Stimulated activated CD4-positive, alpha-beta T cell treated with anti-CD3 and anti-CD28 coated beads, Interleukin-12 subunit alpha, Interleukin-12 subunit beta, amount 100 ng/mL, for 4 hours (primary cell): ENCODE measurements around the gene SLC38A10.

Experiments used
- DNase-seq: peaks from one replicate; pipeline ENCODE4 v3.0.0-alpha.2; 2020

Gene SLC38A10

GRCh38 chr17:81295031-81295675 lies at the start of gene SLC38A10:
TSS of gene SLC38A10 (minus strand) at chr17:81295307. CDS start at chr17:81294921, 386 bp downstream.
- DNase-seq: peak; percentile 87

DNA sequence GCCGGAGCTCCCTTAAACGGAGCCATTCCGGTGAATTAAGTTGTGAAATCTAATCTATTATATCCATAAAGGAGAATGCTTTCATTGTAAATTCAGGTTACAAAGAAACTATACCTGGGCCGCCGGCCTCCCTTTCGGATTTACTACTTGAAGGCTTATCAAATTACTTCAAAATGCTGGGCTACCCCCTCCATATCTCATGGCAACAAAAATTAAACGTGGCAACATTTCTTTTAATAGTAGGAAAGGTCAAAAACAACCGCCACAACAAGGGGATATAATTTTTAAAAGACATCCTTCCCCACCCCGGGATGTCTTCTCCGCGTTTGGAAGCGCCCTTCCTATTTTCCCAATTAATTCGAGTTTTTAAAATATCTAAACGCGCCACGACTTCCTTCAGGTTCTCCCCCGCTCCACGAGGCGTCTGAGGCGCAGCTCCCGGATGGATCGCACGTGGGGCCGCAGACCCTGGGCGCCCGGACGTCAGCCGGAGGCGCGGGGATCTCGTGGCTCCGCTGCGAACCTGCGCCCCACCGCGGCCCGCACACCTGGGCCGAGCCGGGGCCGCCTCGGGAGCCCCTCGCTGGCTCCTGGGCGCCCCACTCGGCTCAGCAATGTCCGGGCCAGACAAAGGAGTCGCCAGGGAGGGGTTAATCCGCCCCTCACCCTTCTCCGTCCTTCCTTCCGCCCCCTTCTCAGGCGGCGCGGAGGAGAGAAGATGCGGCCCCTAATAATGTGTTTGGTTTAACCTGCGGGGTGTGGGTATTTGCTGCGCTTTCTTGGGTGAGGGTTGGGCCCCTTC lies 47.4 kb upstream of the SLC38A10 start:
- DNase-seq: no peak

DNA sequence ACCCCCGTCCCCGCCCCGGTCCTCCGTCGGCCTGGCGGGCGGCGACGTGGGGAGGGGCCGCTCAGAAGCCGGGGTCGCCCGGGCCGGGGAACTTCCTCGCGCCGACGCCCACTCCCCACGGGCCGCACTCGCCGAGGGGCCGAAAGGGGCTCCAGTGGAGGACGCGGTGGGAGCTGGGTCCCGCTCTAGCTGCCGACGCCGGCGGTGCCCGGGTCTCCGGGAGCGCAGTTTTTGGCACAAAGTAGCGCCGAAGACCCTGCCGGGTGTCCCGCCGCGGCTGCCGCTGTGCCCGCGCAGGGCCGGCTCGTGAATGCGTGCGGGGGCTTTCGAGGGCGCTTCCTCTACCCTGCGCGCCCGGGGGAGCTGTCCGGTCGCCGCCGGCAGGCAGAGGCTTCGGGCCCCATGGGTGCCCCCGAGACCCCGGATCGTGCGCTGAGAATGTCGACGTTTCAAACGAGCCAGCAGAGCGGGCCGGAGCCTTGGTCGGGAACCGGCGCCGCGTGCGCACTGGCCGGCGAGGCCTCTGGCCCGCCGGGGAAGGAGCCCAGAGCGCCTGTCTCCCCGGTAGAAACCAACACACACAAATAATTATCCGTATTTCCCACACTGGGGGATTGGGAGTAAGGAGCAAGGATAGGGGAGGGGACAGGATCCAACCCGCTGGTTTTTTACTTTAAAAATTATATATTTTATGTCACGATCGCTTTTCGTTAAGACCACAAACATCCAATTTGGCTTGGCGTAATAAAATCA lies 46.6 kb upstream of the SLC38A10 start:
- DNase-seq: no peak

DNA sequence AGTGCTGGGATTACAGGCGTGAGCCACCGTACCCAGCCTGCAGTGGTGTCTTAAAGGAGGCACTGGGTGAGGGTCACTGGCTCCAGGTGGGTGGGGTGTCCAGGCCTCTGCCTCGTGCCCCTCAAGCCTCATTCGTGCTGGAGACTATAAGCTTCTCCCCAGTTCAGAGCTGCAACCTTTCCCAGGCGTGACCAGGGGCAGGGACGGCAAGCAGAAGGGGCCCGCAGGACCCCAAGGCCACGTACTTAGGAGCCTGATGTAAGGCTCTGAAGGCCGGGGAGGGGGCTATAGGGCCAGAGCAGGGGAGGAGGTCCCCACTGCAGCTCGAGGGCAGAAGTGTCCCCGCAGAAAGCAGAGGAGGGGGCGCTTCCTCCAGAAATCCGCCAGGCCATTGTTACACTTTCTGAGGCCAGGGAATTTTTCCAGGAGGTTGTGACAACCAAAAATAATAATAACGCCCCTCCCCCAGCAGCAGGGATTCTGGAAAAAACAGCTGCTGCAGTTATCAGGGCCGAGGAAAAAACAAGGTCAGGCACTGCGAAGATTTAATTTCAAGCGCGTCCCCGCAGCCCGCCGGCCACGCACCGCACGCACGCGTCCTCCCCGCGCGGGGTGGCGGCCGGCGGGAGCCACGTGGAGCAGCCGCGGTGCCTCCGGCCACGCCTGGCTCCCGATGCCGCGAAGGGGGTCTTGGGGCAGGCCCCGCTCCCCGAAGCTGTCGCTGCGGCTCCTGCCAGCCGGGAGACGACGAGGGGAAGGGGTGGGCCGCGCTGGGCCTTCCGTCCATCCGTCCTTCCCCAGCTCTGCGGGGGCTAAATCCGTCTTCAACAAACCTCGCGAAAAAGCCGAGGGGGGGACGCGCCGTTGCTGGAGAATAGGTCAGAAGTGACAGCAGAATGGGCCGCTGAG lies 45.8 kb upstream of the SLC38A10 start:
- DNase-seq: no peak

- no peak for DNase-seq
Measured at GRCh38 chr17:81339534-81340296, 44.6 kb upstream of the SLC38A10 start.

DNA sequence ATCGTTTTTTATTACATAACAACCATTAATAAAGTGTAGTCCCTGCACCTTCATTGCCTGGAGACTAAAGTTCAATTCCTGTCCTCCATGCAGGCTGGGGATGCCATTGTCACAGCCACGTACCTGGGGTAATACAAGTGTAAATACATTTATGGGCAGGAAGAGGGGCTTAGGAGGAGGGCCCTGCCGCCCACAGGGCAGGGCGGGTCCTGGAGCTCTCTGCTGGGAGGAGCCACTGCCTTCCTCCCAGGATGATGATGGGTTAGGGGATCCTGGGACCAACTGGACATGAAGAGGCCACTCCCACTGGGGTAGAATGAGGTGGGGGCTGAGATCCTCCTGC lies 44.1 kb upstream of the SLC38A10 start:
- no peak for DNase-seq

DNA sequence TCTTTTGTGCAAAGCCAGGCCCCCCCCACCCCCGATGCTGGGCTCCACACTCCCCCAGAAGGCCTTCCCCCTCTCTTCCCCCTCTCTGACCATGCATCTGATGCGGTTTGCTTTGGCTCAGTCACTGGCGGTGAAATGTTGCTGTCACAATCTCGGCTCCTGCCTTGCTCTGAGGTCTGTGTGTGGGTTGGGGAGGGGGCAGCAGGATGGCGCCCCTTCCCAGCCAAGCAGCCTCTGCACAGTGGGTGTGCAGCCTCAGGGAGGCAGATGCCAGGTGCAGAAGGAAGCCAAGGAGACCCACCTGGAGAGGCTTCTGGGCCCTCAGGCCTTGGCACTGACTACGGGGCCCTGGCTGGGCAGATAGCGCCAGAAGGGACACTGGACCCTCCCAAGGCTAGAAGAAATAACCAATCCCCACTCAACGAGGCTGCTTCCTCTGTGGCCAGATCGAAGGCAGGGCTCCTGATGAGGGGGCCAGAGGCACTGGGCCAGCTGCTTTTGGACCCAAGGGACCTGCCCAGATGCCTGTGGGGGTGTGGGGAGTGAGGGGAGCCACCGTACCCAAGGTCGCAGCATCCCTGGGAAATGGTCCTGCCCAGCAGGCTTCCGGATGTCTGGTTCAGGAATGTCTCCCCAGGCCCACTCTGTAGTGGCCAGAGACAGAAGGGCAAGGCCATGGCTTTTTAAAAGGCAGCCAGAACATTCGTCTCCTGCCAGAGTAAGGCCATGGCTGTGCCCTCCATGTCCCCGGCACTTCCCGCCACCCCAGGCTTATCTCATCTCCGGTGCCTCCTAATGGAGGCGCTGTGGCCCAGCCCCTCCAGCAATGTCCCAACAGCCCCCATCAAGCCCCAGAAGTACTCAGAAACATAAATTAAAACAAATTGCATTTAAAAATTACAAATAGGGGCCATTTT lies 43.4 kb upstream of the SLC38A10 start:
- DNase-seq: no peak

- no peak for DNase-seq
Measured at GRCh38 chr17:81337476-81337879, 42.4 kb upstream of the SLC38A10 start.

GRCh38 chr17:81336930-81337325 lies 41.8 kb upstream of the SLC38A10 start:
- no peak for DNase-seq

DNA sequence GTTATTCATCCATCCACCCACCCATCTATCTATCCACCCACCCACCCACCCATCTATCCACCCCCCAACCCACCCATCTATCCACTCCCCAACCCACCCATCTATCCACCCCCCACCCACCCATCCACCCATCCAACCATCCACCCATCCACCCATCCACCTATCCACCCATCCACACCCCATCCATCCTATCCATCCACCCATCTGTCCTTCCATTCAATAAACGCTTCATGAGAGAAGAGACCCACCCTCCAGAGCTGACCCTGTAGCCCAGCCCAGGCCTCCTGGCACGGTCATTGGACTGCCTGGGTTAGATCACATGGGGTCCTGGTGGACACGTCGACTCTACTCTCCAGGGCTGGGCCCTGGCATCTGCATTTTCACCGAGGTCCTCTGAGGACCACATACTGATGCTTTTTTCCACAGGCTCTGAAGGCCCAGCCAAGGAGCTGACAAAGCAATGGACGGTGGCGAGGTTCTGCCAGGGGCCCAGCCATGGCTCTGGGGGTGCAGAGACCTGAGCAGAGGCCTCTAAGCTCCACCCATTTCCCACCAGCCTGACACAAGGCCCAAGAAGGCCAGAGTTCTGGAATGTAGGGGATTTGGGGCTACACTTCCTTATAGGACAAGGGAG lies 41.3 kb upstream of the SLC38A10 start:
- DNase-seq: no peak

GRCh38 chr17:81335773-81336157 lies 40.7 kb upstream of the SLC38A10 start:
- no peak for DNase-seq

DNA sequence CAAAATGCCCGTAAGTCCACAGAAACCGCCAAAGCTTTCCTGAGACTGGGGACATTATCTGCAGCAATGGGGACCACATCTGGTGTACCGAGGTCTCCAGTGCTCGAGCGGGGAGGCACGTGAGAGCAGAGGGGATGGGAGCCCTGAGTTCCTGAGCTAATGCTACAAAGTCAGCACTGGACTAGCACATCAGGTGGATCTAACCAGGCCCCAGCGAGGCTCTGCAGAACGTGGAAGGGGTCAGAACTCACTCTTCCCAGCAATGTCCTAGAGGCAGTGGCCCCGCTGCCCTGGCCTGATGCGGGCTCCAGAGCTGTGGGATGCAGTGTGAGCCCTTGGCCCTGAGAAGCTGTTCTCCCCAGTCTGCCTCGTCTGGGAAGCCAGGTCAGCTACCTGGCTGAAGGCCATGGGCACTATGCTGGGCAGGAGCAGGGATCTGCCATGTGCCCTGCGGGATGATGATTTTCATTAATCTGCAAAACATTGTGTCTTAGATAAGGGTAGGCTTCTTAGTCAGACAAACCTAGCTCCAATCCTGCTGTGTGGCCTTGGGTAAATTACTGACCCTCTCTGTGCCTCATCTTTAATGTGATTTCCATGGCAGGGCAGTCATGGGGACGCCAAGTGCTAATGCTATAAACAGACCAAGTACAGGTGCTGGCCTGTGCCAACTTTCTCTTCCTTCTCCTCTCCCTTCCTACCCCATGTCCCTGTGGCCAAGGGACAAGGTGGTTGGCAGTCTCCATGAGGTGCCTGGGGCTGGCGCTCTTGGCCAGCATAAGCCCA lies 40.1 kb upstream of the SLC38A10 start:
- DNase-seq: no peak

DNA sequence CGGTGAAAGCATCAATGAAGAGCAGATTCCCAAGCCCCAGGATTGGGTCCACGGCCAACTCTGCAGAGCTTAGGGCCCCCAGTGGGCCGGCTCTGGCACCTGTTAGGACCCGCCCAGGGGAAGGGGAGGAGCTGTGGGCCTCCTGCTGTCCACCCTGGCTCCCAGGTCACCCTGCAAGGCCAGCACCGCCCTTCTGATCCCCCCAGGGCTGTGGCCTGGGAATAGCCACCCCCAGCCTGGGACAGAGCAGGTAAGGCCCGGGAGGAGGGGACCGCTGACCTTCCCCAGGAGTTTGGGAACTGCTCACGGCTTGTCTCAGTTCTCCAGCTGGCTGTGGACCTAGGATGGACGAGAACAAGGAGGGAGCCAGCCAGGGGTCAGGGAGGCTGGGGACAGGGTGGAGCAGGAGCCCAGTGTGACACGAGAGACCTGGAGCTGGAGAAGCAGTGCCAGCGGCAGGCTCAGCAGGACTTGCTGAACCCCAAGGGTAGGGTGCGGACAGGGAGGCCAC lies 39.3 kb upstream of the SLC38A10 start:
- no peak for DNase-seq

DNA sequence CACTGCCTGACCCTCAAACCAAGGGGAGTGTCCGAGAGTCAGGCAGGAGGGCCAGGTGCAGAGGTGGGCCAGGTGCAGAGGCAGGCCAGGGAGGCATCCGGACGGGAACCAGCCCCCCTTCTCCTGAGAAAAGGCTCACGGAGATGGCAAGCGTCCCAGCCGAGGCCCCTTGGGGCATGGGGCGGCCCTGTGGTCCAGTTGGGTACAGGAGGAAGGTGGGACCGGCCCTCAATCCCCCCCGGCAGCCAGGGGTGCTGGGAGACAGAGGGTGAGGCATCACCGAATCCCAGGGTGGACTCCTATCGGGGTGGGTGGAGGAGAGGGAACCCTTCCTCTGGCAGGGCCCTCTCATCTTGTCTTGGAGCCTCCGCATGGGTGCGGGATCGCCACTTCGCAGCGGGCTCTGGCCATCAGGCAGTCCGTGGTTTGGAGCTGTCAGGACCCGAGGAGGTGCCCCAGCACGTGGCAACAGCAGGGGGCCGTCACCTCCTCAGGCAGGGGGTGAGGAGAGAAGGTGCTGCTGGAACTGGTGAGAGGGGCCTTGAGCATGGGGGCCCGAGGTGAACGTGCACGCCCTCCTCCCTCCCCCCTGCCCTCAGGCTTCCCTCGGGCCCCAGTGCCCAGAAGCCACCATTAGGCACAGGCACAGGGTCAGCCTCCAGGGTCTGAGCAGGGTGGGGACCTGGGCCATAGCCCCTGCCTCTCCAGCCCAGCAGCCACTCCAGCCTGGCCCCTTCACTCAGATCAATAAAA lies 38.7 kb upstream of the SLC38A10 start:
- no peak for DNase-seq

GRCh38 chr17:81332914-81333528 lies 37.9 kb upstream of the SLC38A10 start:
- no peak for DNase-seq

DNA sequence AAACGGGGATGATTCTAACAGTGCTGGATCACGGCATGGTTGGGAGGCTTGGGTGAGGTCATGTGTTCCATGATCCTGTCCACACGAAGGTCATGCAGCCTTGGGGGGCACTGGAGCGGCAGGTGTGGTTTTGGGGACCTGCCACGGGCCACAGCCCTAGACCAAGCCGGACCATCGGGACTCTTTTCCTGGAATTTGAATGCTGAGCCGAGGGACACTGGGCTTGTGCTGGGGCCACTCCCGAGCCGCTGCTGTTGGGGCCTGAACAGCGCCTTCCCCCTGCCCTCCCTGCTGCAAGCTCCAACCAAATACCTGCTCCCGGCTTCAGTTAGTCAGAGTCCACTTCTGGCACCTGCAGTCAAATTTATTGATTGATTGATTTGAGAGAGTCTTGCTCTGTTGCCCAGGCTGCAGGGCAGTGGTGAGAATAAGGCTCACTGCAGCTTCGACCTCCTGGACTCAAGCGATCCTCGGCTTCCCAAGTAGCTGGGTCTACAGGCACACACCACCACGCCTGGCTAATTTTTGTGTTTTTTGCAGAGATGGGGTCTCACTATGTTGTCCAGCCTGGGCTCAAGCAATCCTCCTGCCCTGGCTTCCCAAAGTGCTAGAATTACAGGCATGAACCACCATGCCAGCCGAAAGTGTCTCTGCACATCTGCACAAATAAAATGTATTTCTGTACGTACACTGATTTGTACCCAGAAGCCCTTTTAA lies 37.2 kb upstream of the SLC38A10 start:
- DNase-seq: no peak

GRCh38 chr17:81331527-81332043 lies 36.5 kb upstream of the SLC38A10 start:
- DNase-seq: no peak
